GM18951 (cell line): ENCODE results near the gene LAMA2.
"Not testable (repeated sequence)": the region's sequence is repeated elsewhere in the genome, so short reads cannot be mapped to it uniquely, and the experiment has no call there.

Source experiments
- POLR2A ChIP-seq: IDR thresholded peaks from 4 replicates; pipeline ENCODE4 v1.6.1; 2011; ENCODE audit warnings: mild to moderate bottlenecking; ENCODE audit not compliant: insufficient read length, insufficient read depth; ENCODE audit errors: extremely low read depth
- in situ Hi-C: fragments of 300-500 bp; cut with MboI; formaldehyde crosslinking; loops from one replicate; pipeline ENCODE4 v1.12.0; 2022; ENCODE audit warnings: low sequenced_read_pairs, mixed read lengths, inconsistent platforms; ENCODE audit not compliant: unreplicated experiment

Gene LAMA2

DNA sequence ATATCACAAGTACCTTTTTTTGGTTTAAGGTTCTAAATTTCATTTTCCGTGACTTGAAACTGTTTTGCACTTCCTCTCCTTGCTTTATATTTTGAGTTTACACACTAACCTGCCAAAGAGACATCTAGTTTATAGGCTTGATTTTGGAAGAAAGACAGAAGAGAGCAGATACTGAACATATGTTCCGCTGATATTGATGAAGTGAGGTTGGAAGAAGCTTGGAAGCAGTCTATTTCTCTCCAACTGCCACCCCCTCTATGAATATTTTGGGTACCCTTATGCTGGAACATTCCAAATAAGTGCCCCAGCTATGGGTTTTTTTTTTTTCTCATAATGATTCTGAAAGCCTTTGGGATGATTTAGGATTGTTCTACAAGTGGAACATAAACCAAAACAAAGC is 150.6 kb downstream of the LAMA2 start:
- in situ Hi-C loops, result no loop called here

DNA sequence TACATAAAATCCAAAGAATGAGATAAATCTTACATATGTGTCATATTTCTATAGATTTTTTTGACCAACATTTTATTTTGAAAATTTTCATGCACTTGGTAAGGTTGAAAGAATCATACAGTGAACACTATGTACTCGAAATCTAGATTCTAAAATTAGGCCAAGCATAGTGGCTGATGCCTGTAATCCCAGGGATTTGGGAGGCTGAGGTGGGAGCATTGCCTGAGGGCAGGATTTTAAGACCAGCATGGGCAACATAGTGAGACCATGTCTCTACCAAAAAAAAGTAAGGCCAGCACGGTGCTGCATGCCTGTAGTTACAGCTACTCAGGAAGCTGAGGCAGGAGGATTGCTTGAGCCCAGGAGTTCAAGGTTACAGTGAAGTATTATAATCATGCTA is 158.6 kb downstream of the LAMA2 start:
- in situ Hi-C loops, result no loop called here
- no peak for TF ChIP-seq POLR2A

More for the DNA sequence above, 150.6 kb downstream of the LAMA2 start:
- no peak for TF ChIP-seq POLR2A

DNA sequence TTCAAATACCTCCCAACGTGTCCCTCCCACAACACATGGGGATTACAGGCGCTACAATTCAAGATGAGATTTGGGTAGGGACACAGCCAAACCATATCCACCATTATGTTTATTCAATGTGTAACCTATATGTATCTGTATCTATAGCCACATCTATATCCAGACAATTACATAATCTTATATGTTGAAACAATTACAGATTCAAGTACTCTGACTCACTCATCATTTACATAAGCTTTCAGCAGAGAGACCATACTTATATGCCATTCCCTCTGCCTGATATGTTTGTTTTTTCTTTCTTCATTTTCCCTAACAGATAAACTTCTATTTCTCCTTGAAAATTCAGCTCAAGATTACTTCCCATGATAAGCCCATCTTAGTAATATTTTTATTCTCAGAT is 163.6 kb downstream of the LAMA2 start:
- no peak for TF ChIP-seq POLR2A
- in situ Hi-C loops, result no loop called here

DNA sequence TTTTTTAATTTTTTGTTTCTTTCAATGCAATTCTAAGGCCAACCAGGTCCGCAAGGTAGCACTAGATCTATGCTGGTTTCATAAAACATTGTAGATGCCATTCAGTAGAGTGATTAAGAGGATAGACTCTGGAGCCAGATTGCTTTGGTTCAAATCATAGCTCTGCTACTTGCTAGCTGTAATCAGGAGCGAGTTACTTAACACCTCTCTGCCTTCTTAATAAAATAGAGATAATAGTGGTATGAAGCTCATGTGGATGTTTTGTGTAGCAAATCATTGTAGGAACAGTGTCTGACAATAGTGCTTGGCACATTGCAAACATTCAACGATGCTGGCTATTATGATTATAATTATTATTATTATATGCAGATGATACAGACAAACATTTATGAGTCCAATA is 164.9 kb downstream of the LAMA2 start:
- in situ Hi-C loops, result no loop called here

GRCh38 chr6:129050086-129050485 is 167.1 kb downstream of the LAMA2 start:
- in situ Hi-C loops, result no loop called here

More for the DNA sequence above, 164.9 kb downstream of the LAMA2 start:
- no peak for TF ChIP-seq POLR2A

DNA sequence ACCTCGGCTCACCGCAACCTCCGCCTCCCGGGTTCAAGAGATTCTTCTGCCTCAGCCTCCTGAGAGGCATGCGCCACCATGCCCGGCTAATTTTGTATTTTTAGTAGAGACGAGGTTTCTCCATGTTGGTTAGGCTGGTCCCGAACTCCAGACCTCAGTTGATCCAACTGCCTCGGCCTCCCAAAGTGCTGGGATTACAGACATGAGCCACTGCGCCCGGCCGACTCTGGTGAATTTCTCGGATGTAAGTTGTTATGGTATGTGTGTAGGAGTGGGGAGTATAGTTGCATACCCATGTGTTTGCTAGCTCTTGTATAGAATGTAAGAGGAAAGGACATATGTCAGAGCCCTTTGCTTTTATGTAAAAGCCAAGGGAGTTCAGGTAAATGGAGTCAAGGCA is 170.2 kb downstream of the LAMA2 start:
- in situ Hi-C loops, result not testable (repeated sequence)

More at GRCh38 chr6:129050086-129050485, 167.1 kb downstream of the LAMA2 start:
- TF ChIP-seq POLR2A, result no peak

DNA sequence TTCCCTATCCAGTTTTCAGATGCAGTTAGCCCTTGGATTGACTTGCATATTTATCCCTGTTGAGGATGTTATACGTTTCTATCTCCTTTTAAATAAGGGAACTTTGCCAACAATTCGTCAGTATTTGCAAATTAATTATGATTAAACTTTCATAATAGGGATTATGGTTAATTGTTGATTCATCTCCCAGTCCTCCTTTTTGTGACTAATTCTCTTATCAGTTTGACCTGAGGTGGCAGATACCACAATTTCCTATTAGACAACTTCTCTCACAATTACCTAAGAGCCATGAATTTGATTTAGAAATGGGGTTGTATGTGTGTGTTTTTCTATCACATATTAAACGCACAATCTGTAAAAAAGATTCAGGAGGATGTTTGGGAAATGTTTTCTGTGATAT is 172.9 kb downstream of the LAMA2 start:
- in situ Hi-C loops, result no loop called here
- TF ChIP-seq POLR2A, result no peak

GRCh38 chr6:129059650-129060049 is 176.7 kb downstream of the LAMA2 start:
- in situ Hi-C loops, result no loop called here
- no peak for TF ChIP-seq POLR2A

DNA sequence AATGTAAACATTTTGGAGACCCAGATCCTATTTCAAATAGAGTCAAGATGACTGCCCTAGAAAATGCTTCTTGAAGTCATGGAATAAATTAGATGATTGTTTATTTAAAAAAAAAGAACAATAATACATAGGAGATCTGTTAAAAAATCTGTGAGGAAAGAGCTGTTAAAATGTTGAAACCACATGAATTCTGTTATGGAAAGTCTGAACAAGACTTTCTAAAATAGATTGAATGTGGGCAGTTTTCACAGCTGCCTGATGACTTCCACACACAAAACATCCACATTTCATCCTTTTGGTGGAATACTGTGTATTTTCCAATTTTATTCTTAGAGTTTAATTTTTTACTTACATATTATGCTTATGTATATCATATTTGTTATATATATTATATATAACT is 186.1 kb downstream of the LAMA2 start:
- TF ChIP-seq POLR2A, result no peak
- in situ Hi-C loops, result no loop called here

GRCh38 chr6:129073051-129073450 is 190.1 kb downstream of the LAMA2 start:
- in situ Hi-C loops, result no loop called here
- TF ChIP-seq POLR2A, result no peak

DNA sequence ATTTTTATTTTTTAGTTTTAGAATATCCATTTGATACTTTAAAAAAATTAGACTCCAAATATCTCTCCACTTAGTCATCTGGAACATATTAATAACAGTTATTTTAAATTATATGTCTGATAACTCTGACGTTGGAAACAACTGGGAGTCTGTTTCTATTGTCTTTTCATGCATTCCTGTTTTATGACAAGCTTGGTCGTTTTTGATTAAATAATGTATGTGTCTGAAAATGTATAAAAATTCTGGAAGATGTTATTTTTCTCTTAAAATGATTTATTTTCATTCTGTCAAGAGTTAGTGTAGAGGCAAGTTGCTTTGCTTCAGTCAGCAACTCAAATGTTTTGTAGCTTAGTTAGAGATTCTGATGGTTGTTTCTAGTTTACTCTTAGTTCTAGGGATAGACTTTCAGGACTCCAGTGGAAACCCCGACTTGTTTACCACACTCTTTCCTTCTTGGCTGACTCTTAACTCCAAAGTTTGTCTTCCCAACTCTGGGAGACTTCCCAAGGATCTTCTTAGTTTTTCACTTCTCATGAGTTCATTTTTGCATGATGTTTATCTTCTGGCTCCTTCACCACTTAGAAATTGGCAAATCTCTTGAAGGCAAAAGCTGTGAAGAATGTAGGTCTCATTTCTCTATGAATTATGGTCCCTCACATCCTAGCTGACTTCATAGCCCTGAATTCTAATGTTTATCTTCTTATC is 190.9 kb downstream of the LAMA2 start:
- TF ChIP-seq POLR2A, result no peak
- in situ Hi-C loops, result no loop called here

GRCh38 chr6:129084406-129084805 is 201.5 kb downstream of the LAMA2 start:
- in situ Hi-C loops, result no loop called here

DNA sequence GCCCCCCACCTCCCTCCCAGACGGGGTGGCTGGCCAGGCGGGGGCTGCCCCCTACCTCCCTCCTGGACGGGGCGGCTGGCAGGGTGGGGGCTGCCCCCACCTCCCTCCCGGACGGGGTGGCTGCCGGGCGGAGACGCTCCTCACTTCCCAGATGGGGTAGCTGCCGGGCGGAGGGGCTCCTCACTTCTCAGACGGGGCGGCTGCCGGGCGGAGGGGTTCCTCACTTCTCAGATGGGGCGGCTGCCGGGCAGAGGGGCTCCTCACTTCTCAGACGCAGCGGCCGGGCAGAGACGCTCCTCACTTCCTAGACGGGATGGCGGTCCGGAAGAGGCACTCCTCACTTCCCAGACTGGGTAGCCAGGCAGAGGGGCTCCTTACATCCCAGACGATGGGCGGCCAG is 205.5 kb downstream of the LAMA2 start:
- in situ Hi-C loops, result not testable (repeated sequence)

More at GRCh38 chr6:129084406-129084805, 201.5 kb downstream of the LAMA2 start:
- no peak for TF ChIP-seq POLR2A

DNA sequence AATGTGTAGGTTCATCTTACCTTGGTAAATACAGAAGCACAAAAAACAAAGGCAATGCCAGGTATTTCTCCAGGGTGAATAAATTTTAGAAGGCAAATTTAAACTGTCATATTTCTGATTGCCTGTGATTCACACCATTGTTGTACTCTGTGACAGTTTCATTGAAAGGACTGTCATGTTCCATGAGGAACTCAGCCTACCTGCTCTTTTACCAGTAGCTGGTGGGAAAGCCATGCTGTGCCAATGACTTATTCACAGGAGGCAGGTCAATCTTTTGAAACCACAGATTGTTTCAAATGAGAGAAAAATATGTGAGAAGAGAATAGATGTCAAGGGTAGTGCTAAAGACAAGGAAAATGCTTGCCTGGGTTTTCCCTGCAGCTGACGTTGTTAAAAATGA is 206.4 kb downstream of the LAMA2 start:
- in situ Hi-C loops, result no loop called here
- TF ChIP-seq POLR2A, result no peak

- in situ Hi-C loops, result no loop called here
- TF ChIP-seq POLR2A, result no peak
These were observed 211.2 kb downstream of the LAMA2 start for GRCh38 chr6:129094147-129094546.
